ENCODE data around the gene PARP12.

Gene PARP12

DNA sequence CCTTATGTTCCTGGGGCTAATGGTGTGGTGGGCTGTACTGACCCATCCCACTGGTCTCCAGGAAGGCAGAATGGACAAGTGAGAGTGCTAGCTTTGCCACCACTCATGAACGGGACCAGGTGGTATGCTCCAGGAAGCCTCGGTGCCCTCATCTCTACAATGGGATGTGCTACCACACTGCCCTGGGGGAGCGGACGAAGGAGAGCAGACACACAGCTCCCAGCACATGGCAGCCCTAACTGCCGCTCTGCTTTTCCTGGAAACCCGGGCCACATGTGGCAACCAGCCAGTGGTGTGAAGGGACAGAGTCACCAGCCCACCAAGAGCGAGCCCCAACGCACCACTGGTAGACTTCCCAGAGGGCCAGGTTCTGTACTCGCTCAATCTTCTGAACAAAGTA, 35.8 kb downstream of the PARP12 start (continued):
- TF ChIP-seq CREB5 (CRISPR knock-in tag; IDR thresholded peaks at IDR 0.05; ENCODE audit: low read depth) (no peak), TCF4 (CRISPR knock-in tag; IDR thresholded peaks at IDR 0.05; ENCODE audit: borderline replicate concordance) (no peak)

- TF ChIP-seq, protein P1, sequence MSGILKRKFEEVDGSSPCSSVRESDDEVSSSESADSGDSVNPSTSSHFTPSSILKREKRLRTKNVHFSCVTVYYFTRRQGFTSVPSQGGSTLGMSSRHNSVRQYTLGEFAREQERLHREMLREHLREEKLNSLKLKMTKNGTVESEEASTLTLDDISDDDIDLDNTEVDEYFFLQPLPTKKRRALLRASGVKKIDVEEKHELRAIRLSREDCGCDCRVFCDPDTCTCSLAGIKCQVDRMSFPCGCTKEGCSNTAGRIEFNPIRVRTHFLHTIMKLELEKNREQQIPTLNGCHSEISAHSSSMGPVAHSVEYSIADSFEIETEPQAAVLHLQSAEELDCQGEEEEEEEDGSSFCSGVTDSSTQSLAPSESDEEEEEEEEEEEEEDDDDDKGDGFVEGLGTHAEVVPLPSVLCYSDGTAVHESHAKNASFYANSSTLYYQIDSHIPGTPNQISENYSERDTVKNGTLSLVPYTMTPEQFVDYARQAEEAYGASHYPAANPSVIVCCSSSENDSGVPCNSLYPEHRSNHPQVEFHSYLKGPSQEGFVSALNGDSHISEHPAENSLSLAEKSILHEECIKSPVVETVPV (CRISPR knock-in tag; IDR thresholded peaks at IDR 0.05): no peak
- TF ChIP-seq ZNF565 (CRISPR knock-in tag; conservative IDR thresholded peaks at IDR 0.05; ENCODE audit: low read depth) (no peak), OSR1 (CRISPR knock-in tag; IDR thresholded peaks at IDR 0.05) (no peak), ZC3H10 (CRISPR knock-in tag; IDR thresholded peaks at IDR 0.05) (no peak), POU6F1 (CRISPR knock-in tag; IDR thresholded peaks at IDR 0.05; ENCODE audit: borderline replicate concordance, low read depth) (no peak), CREB5 (CRISPR knock-in tag; IDR thresholded peaks at IDR 0.05; ENCODE audit: low read depth) (no peak), SNAI2 (CRISPR knock-in tag; IDR thresholded peaks at IDR 0.05) (no peak), RARB (CRISPR knock-in tag; IDR thresholded peaks at IDR 0.05) (no peak), ISL1 (CRISPR knock-in tag; IDR thresholded peaks at IDR 0.05) (no peak), ARNTL (CRISPR knock-in tag; IDR thresholded peaks at IDR 0.05; ENCODE audit: borderline replicate concordance, low read depth) (no peak), ZFP3 (CRISPR knock-in tag; IDR thresholded peaks at IDR 0.05) (no peak)
- no peak for ATAC-seq
These were observed 36.8 kb downstream of the PARP12 start for GRCh38 chr7:140025814-140026433.

DNA sequence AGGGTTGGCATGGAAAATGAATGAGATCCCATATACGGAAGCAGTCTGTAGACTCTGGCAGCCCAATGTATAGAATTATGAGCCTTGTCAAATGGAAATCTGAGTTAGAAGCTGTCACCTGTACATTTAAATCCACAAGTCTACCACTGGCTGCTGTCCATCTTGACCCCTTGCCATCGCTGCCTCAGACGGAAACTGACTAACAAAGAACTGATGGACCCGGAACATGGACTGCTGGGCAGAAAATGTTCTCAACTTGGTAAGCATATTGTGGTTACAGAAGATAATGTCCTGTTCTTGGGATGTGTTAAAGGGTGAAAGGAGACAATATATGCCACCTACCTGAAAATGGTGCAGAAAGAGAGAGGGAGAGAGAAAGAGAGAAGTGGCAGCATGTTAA, 37.5 kb downstream of the PARP12 start:
- no peak for ATAC-seq
- TF ChIP-seq ZNF8 (CRISPR knock-in tag; IDR thresholded peaks at IDR 0.05): no peak
- TF ChIP-seq TSHZ2 (CRISPR knock-in tag; IDR thresholded peaks at IDR 0.05): no peak
- no peak for TF ChIP-seq ZNF565 (CRISPR knock-in tag; conservative IDR thresholded peaks at IDR 0.05; ENCODE audit: low read depth)
- TF ChIP-seq PATZ1 (CRISPR knock-in tag; IDR thresholded peaks at IDR 0.05; ENCODE audit: borderline replicate concordance): no peak
- TF ChIP-seq, protein P1 (CRISPR knock-in tag; IDR thresholded peaks at IDR 0.05): no peak
- no peak for TF ChIP-seq ZC3H10 (CRISPR knock-in tag; IDR thresholded peaks at IDR 0.05)
- no peak for TF ChIP-seq ZFP30 (CRISPR knock-in tag; IDR thresholded peaks at IDR 0.05)
- TF ChIP-seq ISL1 (CRISPR knock-in tag; IDR thresholded peaks at IDR 0.05): no peak
- no peak for TF ChIP-seq ZFP3 (CRISPR knock-in tag; IDR thresholded peaks at IDR 0.05)
- TF ChIP-seq TCF4 (CRISPR knock-in tag; IDR thresholded peaks at IDR 0.05; ENCODE audit: borderline replicate concordance): no peak
- TF ChIP-seq OSR1 (CRISPR knock-in tag; IDR thresholded peaks at IDR 0.05): no peak
- TF ChIP-seq CSDC2 (CRISPR knock-in tag; IDR thresholded peaks at IDR 0.05): no peak
- TF ChIP-seq RARB (CRISPR knock-in tag; IDR thresholded peaks at IDR 0.05): no peak
- TF ChIP-seq POU6F1 (CRISPR knock-in tag; IDR thresholded peaks at IDR 0.05; ENCODE audit: borderline replicate concordance, low read depth): no peak
- TF ChIP-seq SNAI2 (CRISPR knock-in tag; IDR thresholded peaks at IDR 0.05): no peak
- TF ChIP-seq ARNTL (CRISPR knock-in tag; IDR thresholded peaks at IDR 0.05; ENCODE audit: borderline replicate concordance, low read depth): no peak
- no peak for TF ChIP-seq ZNF70 (CRISPR knock-in tag; IDR thresholded peaks at IDR 0.05)
